HepG2 (cell line): Measurements from ENCODE around the gene IQUB.

Experiments
- MAZ ChIP-seq, 2 experiments: sonication (generic) in 1 of 2; formaldehyde crosslinking in 1 of 2; IDR thresholded peaks; 2 replicates each; pipeline versions ENCODE4 v1.5.0 to v1.6.1; 2012 to 2020; ENCODE audit warnings: low read depth in 2 of 2, mild to moderate bottlenecking in 2 of 2, borderline replicate concordance in 1 of 2, improper control_type of control experiment in 1 of 2, low read length in 1 of 2, missing genetic modification reagents in 1 of 2, moderate library complexity in 1 of 2
- NR2F1 ChIP-seq, 2 experiments: fragments of 450-650 bp in 1 of 2; formaldehyde crosslinking in 1 of 2; IDR thresholded peaks; 2 replicates each; pipeline versions ENCODE4 v1.5.0 to v1.6.1; 2016 to 2020; ENCODE audit warnings: mild to moderate bottlenecking in 1 of 2, missing compliant biosample characterization in 1 of 2, missing genetic modification reagents in 1 of 2, moderate library complexity in 1 of 2

DNA sequence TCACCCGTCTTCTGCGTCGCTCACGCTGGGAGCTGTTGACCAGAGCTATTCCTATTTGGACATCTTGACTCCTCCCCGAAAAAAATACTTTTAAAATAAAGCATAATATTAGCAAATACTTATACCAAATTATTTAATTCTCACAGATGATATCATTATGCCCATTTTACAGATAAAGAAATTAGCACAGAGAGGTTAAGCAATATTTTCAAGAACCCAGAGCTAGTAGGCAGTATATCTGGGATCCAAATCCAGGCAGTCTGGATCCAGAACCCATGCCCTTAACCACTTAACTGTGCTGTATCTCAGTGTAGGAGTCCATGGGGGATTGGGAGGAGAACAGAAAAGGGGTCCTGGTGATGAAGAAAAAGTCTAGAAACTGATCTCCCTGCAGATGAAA, 6.1 kb downstream of the IQUB start:
- TF ChIP-seq NR2F1 (CRISPR knock-in tag; IDR thresholded peaks at IDR 0.05): no peak
- TF ChIP-seq MAZ (IDR thresholded peaks at IDR 0.05; ENCODE audit: borderline replicate concordance, low read depth, low read length): no peak
- no peak for TF ChIP-seq MAZ (CRISPR knock-in tag; IDR thresholded peaks at IDR 0.05; ENCODE audit: low read depth)
